Epithelial cell of esophagus (primary cell): ENCODE measurements around the gene HTR4.

ENCODE experiments used
- DNase-seq: peaks from one replicate; pipeline ENCODE4 v3.0.0; 2010; ENCODE audit warnings: low read depth
- H3K4me3 ChIP-seq: 2 replicates; pipeline ENCODE4 v1.5.1; 2011; ENCODE audit warnings: mild to moderate bottlenecking, low read length, control low read depth
- TF ChIP-seq, protein P1 (sequence below): IDR thresholded peaks from 2 replicates; pipeline ENCODE4 v1.5.1; 2011; ENCODE audit warnings: low read depth, mild to moderate bottlenecking, low read length, control low read depth, inconsistent platforms; ENCODE audit not compliant: insufficient read depth; ENCODE audit errors: missing control alignments

The HTR4 gene

DNA sequence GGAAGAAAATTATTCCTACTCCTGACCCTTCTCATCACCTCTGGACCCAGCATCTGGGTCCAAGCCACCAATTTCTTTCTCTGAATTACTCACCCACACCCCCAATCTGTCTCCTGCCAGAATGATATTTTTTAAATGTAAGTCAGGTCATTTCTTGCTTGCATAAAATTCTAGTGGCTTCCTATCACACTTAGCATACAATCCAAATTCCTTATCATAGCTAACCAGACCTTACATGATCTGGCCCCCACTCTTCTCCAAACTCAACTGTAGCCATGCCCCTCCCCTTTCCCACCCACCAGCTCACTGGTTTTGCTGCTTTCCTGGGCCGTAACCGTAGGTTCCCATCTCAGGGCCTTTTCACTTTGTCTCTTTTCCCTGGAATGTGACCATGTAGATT lies 15.2 kb downstream of the HTR4 start:
- H3K4me3 ChIP-seq = no peak overlapping the region
- TF ChIP-seq, protein P1, sequence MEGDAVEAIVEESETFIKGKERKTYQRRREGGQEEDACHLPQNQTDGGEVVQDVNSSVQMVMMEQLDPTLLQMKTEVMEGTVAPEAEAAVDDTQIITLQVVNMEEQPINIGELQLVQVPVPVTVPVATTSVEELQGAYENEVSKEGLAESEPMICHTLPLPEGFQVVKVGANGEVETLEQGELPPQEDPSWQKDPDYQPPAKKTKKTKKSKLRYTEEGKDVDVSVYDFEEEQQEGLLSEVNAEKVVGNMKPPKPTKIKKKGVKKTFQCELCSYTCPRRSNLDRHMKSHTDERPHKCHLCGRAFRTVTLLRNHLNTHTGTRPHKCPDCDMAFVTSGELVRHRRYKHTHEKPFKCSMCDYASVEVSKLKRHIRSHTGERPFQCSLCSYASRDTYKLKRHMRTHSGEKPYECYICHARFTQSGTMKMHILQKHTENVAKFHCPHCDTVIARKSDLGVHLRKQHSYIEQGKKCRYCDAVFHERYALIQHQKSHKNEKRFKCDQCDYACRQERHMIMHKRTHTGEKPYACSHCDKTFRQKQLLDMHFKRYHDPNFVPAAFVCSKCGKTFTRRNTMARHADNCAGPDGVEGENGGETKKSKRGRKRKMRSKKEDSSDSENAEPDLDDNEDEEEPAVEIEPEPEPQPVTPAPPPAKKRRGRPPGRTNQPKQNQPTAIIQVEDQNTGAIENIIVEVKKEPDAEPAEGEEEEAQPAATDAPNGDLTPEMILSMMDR = no peak
- no peak for DNase-seq

DNA sequence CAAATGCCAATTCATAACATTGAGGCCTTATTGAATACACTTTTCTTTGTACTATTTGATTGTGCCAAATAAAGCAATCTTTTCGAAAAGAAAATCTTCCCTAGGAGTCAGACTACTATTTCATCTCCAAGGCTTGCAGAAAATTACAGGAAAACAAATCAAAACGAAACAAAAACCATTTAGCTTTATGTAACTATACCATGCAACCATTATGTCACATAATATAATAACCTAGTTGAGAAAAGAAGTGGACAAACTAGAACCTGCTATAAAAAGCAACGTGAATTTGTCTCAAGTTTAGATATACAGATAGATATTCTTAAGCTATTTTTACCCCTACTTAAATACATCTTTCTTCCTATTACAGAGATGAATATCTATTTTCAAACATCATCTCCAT lies 18.0 kb downstream of the HTR4 start:
- DNase-seq = no peak
- TF ChIP-seq, protein P1 = no peak
- H3K4me3 ChIP-seq = no peak overlapping the region

- TF ChIP-seq, protein P1 = no peak
- no peak for DNase-seq
- H3K4me3 ChIP-seq = no peak overlapping the region
These were observed 18.8 kb downstream of the HTR4 start for GRCh38 chr5:148635321-148636083.

- peak; percentile 27 for DNase-seq
- H3K4me3 ChIP-seq = no peak overlapping the region
- TF ChIP-seq, protein P1 = no peak
These were observed 21.3 kb downstream of the HTR4 start for GRCh38 chr5:148633067-148633377.

- H3K4me3 ChIP-seq = no peak overlapping the region
- DNase-seq = no peak
- TF ChIP-seq, protein P1 = no peak
These were observed 21.9 kb downstream of the HTR4 start for GRCh38 chr5:148632255-148633066.

DNA sequence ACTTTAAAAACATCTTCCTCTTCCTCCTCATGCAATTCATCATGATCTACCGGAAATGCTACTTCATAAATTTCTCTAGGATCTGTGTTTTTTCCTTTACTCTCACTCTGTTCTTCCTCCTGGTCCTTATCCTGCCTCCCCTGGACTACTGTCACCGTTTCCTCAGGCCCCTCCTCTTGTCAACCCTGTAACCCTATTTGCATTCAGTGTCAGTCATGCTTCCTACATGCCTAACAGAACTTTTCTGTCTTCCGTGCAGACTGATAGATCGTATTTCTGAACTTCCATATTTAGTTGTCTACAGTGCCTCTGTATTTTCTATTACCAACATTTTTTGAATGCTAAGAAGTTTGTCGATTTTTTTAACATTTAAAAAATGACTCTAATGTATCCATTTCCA lies 27.3 kb downstream of the HTR4 start:
- no peak for DNase-seq
- TF ChIP-seq, protein P1 = no peak

More for the DNA sequence above, 27.3 kb downstream of the HTR4 start:
- H3K4me3 ChIP-seq = no peak overlapping the region
